HPDE6-E6E7 (cell line): ENCODE data around the gene FA2H.
"Not testable (repeated sequence)": the region's sequence is repeated elsewhere in the genome, so short reads cannot be mapped to it uniquely, and the experiment has no call there.

Source experiments
- DNase-seq: peaks from one replicate; pipeline ENCODE4 v3.0.0; 2011; ENCODE audit warnings: missing footprints; ENCODE audit errors: extremely low spot score

Gene FA2H, protein sequence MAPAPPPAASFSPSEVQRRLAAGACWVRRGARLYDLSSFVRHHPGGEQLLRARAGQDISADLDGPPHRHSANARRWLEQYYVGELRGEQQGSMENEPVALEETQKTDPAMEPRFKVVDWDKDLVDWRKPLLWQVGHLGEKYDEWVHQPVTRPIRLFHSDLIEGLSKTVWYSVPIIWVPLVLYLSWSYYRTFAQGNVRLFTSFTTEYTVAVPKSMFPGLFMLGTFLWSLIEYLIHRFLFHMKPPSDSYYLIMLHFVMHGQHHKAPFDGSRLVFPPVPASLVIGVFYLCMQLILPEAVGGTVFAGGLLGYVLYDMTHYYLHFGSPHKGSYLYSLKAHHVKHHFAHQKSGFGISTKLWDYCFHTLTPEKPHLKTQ

DNA sequence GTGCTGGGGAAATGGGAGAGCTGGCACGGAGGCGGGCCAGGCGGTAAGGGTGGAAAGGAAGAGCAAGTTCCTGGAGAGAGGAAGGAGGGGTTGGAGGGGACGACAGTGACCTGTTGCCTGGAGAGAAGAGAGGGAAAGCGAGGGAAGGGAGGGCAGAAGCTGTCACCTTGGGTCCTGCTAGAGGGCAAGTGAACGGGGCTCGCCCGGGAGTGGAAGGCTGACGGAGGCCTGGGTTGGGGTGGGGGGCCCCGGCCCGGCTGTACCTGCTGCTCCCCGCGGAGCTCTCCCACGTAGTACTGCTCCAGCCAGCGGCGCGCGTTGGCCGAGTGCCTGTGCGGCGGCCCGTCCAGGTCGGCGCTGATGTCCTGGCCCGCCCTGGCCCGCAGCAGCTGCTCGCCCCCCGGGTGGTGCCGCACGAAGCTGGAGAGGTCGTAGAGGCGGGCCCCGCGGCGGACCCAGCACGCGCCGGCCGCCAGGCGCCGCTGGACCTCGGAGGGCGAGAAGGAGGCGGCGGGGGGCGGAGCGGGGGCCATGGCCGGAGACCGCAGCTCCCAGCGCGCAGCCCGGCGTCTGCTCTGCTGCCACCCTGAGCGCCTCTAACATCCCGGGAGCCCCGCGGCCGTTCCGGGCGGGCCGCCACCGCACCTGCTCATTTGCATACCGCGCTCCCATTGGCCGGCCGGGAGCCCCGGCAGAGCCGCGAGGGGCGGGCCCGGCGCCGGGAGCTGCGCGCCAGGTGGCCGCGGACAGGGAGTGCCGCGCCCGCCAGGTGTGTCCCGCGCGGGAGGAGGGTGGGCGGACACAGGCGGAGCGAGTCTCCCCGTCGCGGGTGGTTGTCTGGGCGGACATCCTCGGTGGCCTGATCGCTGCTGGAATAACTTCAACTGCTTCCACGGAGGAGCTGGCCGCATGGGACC, at the start of gene FA2H:
FA2H (minus strand) TSS at position 598 of the 917 bp plus-strand sequence; CDS start at position 533, 65 bp downstream.
- DNase-seq: peak; percentile 99

DNA sequence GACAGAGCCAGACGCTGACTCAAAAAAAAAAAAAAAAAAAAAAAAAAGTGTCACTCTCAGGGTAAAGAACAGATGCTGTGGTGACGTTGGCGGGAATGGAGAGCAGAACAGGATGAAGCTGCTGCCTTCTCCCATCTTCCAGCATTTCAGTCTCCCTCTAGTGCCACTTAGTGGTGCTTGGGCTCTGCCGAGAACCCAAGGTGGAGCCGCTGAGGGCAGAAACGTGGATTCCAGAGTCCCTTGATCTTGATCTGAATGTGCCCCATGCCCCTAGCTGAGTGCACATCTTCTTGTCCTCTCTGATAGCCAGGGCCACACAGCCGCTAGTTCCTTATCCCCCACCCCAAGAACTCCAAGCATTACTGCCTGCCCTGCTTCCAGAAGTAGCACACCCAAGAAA, 43.2 kb upstream of the FA2H start:
- no peak for DNase-seq

DNA sequence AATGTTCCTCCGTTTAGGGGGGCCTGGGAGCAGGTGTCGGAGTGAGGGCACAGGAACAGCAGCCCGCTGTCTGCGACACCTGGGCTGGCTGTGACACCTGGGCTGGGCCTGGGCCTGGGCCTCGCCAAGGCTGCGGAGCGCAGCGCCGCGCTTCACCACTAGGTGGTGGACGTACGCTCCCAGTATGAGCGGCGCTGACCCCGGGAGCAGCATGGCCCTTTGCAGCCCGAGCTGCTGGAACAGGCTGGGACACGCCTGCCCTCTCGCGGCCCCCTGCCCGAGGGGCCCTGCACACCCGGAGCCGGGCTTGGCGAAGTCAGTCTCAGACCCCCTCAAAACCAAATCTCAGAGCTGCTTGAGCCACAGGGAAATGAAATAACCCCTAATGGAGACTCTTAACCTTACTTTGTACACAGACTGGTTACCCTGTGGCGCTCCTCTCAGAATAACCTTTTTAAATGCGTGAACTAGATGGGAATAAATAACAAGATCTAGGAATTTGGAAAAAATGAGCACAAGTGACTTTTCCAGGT, 38.6 kb upstream of the FA2H start:
- peak; percentile 85 for DNase-seq

DNA sequence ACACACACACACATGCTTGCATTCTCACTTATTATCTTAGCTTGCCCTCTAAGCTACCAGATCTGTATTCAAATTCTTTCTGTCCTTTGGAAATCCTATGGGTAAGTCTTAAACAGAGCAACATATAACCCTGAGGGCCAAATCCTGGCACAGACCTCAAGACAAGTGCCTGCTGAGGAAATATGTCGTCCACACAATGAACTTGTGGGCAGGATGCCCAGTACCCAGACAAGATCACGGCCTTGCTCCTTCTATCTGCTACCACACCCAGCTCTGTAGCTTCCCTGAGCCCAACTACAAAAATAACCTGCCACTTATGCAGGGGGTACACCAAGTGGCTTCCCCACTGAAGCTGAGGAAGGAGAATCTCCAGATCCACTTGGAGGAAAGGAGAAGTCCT, 37.3 kb upstream of the FA2H start:
- DNase-seq: no peak

DNA sequence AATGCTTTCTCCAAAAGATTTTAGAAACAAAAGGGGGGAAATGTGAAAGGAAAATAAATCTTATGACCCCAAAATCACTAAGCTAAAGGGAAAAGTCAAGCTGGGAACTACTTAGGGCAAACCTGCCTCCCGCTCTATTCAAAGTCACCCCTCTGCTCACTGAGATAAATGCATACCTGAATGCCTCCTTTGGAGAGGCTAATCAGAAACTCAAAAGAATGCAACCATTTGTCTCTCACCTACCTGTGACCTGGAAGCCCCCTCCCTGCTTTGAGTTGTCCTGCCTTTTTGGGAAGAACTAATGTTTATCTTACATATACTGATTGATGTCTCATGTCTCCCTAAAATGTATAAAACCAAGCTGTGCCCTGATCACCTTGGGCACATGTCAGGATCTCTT, 36.6 kb upstream of the FA2H start:
- DNase-seq: not testable (repeated sequence)

DNA sequence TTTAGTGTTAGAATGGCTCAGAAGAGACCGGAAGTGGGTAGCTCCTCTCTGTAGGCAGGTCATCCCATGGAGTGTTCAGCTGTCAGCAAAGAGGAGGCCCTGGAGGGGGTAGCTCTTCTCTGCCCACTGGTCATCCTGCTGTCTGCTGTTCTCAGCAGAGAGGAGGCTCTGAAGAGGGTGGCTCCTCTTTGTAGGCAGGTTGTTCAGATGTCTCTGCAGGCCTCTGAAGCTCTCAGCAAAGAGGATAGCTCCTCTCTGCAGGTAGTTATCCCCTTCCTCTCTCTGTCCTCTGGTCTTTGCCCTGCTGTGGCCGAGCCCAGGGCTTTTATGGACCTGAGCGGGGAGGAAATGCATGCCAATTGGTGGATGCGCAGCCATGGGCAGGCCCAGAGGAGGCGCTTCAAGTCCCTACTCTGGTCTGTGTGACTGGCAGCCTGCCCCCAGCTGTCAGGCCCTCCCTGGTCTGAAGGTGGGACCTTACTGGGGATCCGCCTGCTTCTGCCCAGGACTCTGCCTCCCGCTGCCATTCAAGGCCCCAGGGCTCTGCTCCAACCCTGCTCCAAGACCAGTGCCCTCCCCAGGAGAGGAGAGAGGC, 32.5 kb upstream of the FA2H start:
- DNase-seq: no peak

DNA sequence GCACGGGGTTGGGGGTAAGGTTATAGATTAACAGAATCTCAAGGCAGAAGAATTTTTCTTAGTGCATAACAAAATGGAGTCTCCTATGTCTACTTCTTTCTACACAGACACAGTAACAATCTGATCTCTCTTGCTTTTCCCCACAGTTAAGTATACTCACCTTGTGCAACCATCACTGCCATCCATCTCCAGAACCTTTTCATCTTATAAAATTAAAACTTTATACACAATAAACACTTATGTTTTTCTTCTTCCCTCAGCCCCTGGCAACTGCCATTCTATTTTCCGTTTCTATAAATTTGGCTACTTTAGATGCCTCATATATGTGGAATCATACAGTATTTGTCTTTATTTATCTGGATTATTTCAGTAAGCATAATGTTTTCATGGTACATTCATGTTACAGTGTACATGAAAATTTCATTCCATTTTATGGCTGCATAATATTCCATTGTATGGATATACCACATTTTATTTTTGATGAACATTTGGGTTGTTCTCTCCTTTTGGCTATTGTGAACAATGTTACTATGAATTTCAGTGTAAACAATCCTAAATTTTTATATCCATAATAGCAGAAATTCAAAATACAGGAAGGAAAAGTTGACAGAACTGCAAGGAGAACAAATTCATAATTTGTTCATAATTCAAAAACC, 25.7 kb upstream of the FA2H start:
- no peak for DNase-seq

DNA sequence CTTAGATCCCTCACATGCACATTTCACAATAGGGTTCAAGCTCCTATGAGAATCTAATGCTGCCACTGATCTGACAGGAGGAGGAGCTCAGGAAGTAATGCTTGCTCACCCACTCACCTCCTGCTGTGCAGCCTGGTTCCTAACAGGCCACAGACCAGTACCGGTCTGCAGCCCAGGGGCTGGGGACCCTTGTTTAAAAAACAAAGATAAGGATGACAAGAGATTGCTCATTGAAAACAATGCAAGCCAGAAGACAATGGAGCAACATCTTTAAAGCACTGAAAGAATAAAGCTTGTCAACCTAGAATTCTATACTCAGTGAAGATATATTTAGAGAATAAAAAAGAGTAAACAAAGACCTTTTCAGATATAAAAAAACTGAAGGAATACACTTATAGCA, 22.8 kb upstream of the FA2H start:
- DNase-seq: no peak

DNA sequence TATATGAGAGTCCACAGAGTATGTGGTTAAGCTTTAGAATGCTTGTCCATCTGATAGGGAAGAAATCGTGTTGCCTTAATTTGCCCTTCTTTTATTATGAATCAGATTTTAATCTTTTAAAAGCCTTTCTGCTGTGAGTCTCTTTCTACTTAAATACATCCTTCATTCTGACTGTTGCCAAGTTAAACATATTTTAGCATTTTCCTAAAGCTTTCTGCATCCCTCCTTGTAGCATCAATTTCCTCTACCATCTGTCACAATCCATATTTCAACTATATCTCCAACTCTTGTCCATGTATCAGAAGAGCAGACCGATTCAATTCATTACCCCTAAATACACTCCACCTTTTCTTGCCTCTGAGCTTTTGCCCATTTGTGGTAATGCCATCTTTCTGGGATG, 20.5 kb upstream of the FA2H start:
- DNase-seq: no peak

DNA sequence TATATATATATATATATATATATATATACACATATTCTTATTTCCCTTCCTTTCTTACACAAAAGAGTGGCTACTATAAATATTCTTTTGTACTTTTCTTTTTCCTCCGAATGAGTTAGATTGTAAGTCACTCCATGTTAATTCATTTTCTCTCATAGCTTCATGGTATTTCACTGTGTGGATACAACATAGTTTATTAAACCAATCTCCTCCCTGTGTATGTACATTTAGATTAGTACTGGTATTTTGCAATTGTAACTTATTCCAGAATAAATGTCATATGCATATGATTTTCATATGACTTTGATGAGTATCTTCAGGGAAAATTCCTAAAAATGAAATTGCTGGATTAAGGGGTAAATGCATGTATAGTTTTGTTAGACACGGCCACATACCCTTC, 20.0 kb upstream of the FA2H start:
- no peak for DNase-seq

DNA sequence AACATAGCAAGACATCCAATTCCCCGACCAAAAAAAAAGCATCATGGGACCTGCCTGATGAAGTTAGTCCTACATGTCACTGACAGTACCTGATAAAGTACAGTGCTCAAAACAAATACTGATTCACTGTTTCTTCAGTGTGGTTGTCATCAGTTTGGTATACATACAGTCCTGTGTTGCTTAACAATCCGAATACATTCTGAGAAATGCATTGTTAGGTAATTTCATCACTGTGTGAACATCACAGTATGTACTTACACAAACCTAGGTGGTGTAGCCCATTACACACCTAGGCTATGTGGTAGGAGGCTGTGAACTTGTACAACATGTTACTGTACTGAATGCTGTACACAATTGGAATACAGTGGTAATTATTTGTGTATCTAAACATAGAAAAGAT, 19.0 kb upstream of the FA2H start:
- no peak for DNase-seq

DNA sequence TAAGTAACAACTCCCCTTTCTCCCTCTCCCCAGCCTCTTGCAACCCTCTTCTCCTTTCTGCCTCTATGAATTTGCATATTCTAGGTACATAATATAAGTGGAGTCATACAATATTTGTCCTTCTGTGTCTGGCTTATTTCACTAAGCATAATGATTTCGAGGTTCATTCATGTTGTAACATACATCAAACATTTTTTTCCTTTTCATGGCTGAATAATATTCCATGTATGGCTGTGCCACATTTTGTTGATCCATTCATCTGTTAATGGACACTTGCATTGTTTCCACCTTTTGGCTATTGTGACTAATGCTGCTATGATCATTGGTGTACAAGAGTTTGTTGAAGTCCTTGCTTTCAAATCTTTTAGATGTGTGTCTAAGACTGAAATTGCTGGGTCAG, 17.6 kb upstream of the FA2H start:
- DNase-seq: no peak

DNA sequence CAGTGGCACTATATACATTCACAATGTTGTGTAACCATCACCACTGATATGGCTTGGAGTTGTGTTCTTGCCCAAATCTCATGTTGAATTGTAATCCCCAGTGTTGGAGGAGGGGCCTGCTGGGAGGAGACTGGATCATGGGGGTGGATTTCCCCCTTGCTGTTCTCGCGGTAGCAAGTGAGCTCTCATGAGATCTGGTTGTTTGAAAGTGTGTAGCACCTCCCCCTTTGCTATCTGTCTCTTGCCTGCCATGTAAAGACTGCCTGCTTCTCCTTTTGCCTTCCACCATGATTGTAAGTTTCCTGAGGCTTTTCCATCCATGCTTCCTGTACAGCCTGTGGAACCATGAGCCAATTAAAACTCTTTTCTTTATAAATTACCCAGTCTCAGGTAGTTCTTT, 17.1 kb upstream of the FA2H start:
- DNase-seq: not testable (repeated sequence)

DNA sequence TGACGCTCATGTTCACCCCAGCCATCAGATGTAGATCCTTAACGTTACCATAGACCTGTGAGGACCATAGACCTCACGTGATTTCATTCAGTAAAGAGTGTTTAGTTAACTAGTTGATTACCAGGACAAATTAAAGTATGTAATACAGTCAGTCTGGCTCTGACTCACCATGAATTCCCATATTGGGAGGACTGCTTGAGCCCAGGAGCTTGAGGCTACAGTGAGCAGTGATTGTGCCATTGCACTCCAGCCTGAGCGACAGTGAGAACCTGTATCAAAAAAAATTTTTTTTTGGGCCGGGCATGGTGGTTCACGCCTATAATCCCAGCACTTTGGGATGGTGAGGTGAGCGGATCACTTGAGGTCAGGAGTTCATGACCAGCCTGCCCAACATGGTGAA, 13.5 kb upstream of the FA2H start:
- no peak for DNase-seq

DNA sequence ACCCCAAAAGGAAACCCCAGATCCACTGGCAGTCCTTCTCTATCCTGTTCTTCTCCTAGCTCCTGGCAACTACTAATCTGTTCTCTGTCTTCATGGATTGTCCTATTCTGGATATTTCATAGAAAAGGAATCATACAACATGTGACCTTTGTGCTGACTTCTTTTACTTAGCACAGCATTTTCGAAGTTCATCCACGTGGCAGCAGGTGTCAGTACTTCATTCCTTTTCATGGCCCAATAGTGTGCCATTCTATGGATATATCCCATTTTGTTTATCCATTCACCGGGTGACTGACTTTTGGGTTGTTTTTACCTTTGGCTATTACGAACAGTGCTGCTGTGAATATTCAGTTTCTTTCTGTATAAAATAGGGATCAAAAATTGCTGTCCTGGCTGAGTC, 10.4 kb upstream of the FA2H start:
- no peak for DNase-seq

DNA sequence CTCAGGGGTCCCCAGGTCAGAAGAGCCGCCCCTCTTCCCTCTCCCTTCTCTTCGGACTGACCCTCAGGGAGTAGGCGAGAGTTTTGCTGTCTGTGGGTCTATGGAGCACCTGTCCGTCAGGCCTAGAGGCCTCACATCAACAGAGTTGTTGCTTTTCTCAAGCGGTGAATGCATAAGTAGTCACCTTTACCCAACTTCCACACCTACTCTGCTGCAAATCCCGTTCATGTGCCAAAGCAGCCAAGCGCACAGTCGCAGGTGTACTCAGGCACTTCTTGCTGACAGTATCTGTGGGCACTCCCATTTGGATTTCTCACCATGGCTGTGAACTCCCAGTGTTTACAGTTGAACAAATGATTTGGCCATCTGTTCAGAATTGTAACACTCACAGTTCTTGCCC, 4.0 kb upstream of the FA2H start:
- no peak for DNase-seq

DNA sequence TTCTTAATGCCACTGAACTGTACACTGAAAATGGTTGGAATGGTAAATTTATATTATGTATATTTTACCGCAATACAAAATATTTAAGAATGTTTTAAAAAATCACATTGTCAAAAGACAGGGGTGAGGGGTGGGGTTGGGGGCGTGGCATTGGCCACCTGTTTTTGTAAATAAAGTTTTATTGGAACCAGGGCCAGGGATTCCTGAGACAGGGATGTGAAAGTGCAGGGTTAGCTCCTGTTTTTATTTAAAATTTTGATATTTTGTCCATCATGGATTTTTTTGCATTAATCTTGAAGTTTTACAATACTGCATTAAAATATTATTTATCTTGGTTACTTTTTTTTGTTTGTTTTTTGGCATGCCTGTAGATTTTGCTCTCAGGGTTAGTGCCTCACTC, 2.3 kb upstream of the FA2H start:
- no peak for DNase-seq

DNA sequence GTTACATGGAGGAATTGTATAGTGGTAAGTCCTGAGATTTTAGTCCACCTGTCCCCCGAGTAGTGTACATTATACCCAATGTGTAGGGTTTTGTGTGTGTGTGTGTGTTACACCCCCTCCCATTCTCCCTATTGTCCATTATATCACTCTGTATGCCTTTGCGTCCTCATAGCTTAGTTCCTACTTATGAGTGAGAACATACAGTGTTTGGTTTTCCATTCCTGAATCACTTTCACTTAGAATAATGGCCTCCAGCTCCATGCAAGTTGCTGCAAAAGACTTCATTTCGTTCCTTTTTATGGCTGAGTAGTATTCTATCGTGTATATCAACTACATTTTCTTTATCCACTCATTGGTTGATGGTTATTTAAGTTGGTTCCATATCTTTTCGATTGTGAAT, 635 bp upstream of the FA2H start:
- no peak for DNase-seq

DNA sequence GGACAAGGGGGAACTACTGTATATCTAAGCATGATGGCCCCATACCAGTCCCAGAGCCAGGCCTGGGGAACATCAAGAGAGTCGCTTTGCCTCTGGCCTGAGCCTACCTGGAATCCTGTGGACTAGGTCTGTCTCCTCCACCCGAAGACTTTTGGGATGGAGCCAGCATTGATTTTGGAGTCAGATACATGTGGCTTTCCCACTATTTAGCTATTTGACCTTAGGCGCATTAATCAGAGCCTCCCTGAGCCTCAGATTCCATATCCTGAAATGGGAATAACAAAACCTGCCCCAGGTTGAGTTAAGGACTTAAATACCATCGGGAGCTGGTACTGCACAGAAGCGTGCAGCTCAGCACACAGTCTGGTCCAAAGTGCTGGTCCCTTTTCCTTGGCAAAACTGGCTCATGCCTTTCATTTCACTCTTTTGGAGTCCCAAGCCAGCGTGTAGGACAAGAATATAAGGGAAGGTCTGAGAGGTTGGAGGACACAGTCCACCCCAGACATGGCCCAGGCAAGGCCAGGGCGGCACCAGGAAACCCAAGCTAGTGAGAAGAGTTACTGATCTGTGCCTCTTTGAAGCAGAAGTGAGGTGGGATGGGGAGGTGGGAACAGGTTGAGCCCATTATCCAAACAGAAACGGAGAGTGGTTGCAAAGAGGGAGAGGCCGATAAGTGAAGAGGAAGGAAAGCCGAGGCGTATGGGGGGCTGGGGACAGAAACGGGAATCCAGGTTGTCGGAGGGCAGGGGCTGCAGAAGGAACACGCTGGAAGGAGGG, 986 bp downstream of the FA2H start:
- no peak for DNase-seq

DNA sequence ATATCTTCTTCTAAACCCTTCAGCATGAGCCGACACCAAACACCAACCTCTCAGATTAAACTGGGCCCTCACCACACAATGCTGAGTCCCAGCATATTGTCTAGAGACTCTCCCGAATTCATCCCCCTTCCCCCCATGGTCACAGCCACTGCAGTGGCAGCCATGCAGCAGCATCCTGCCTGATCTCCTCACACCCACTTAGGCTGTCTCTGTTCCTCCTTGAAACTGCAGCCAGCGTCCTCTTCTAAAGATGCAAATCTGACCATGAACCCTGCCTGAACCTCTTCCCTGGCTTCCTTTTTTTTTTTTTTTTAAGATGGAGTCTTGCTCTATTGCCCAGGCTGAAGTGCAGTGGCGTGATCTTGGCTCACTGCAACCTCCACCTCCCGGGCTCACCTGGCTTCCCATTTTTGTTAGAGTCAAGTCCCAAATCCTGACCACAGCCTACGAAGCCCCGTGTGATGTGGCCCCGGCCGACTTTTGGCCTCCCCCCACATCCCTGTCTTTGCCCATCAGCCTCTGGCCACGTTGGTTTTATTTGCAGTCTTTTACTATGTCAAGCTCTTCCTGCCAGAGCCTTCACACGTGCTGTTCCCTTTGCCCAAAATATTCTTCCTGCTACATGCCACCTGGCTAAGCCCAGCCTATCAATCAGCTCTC, 2.8 kb downstream of the FA2H start:
- no peak for DNase-seq
